ENCODE measurements around the gene APOL2. TPM values are rescaled to one million over a fixed set of nuclear protein-coding genes. Genes with fewer than 3 reads are reported as not detected.

The APOL2 gene
- total RNA-seq, 4 donors from 2014 or later = 14.6 to 44.5 (median 23.5) TPM

DNA sequence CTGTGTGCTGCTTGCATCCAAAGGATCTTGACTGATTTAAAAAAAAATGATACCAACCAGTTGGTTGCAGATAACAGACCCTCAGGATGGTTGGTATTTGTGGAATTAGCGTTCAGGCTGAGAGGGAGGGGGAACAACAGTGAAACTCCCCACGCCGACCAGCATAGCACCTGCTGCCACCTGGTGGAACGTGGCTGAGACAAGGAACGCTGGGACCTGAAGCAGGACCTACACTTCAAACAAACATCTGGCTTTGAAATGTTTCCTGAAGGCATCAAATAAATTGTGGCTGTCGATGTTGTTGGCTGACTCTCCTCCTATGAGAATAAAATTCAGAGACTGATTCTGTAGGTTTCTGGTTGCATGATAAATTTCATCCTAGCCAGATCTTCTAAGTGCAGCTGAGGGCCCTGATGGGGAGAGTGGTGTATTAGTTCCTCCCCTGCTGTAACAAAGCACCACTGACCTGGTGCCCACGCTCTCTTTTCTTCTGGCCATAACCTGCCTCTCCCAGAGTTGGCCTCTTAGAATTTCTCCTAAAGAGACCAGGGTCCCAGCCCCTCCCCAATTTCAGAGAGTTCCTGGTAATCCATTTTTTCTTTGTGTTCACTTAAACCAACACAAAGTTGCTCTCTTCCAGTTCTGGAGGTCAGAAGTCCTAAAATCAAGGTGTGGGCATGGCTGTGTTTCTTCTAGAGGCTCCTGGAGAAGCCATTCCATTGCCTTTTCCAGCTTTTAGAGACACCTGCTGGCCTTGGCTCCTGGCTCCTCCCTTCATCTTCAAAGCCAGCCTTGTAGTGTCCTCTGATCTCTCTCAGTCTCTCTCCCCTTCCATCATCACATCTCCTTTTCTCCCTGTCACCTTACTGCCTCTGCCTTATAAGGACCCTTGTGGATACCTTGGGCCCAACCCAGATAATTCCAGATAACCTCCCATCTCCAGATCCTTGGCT lies 17.3 kb downstream of the APOL2 start:
- Histone ChIP-seq H3K4me1 (peaks cover 0 to 14% (median 3%) of the 10 kb centered on the region in 3 donors), H3K36me3 (peaks cover 0 to 10% (median 0%) of the 10 kb centered on the region in 3 donors), H3K9me3 (no peaks in the 10 kb centered on the region), H3K27ac (no peak overlapping the region), H3K27me3 (peaks cover 0 to 5% (median 0%) of the 10 kb centered on the region in 4 donors), H3K4me3 (no peak overlapping the region)
- DNase-seq = no peak
- intact Hi-C loops (cut with DNase I) = loop anchor here (10.0 kb wide), 1 partner anchor 67 kb away; no protein-coding TSS in a partner anchor
- 13 to 19% methylated on average over 6 to 7 of the region's 7 CpGs for WGBS, 2 donors
- no peak for TF ChIP-seq POLR2A (IDR thresholded peaks at IDR 0.05)
- TF ChIP-seq, protein P1, sequence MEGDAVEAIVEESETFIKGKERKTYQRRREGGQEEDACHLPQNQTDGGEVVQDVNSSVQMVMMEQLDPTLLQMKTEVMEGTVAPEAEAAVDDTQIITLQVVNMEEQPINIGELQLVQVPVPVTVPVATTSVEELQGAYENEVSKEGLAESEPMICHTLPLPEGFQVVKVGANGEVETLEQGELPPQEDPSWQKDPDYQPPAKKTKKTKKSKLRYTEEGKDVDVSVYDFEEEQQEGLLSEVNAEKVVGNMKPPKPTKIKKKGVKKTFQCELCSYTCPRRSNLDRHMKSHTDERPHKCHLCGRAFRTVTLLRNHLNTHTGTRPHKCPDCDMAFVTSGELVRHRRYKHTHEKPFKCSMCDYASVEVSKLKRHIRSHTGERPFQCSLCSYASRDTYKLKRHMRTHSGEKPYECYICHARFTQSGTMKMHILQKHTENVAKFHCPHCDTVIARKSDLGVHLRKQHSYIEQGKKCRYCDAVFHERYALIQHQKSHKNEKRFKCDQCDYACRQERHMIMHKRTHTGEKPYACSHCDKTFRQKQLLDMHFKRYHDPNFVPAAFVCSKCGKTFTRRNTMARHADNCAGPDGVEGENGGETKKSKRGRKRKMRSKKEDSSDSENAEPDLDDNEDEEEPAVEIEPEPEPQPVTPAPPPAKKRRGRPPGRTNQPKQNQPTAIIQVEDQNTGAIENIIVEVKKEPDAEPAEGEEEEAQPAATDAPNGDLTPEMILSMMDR (IDR thresholded peaks at IDR 0.05) = peak; percentile 27 to 77 (median 62)

DNA sequence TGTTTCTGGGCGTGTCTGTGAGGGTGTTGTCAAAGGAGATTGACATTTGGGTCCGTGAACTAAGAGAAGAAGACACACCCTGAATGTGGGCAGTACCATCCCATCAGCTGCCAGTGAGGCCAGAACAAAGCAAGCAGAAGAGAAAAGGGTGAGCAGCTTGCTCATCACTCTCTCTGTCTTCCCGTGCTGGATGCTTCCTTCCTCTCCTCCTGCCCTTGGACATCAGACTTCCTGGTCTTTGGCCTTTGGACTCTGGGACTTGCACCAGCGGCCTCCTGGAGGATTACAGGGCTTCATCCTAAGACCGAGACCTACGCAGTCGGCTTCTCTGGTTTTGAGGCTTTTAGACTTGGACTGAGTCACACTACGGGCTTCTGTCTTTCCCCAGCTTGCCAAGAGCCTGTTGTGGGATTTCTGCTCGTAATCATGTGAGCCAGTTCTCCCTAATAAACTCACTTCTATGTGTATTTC lies 18.8 kb downstream of the APOL2 start:
- 29 to 51% methylated on average over 8 to 9 of the region's 9 CpGs for WGBS, 2 donors
- H3K4me1 ChIP-seq = peaks cover 0 to 14% (median 3%) of the 10 kb centered on the region in 3 donors
- H3K4me3 ChIP-seq = peak overlapping the region in 1 of 4 donors; percentile 24
- peaks cover 0 to 5% (median 0%) of the 10 kb centered on the region in 4 donors for H3K27me3 ChIP-seq
- H3K9me3 ChIP-seq = no peaks in the 10 kb centered on the region
- H3K36me3 ChIP-seq = no peaks in the 10 kb centered on the region
- TF ChIP-seq, protein P1 (IDR thresholded peaks at IDR 0.05) = no peak
- no peak for TF ChIP-seq POLR2A (IDR thresholded peaks at IDR 0.05)
- intact Hi-C loops (cut with DNase I) = loop anchor here (10.0 kb wide), 1 partner anchor 66 kb away; no protein-coding TSS in a partner anchor
- H3K27ac ChIP-seq = peak overlapping the region in 3 of 4 donors; percentile 16 to 64 (median 36)
- no peak for DNase-seq

DNA sequence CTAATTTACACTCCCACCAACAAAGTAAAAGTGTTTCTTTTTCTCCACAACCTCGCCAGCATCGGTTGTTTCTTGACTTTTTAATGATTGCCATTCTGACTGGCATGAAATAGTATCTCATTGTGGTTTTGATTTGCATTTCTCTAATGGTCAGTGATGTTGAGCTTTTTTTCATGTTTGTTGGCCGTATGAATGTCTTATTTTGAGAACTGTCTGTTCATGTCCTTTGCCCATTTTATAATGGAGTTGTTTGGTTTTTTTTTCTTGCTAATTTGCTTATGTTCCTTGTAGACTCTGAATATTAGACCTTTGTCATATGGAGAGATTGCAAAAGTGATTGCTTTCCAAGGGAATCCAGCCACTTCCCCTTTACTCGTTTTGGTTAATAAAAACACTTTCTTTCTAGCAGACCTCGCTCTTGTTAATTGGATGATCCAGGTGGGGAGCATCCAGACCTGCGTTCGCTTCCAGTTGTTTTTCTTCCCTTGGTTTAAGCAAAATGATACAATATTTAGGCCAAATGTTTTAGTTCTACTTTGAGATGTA lies 20.6 kb downstream of the APOL2 start:
- WGBS, 2 donors = 80 to 84% methylated on average over 7 of the region's 7 CpGs
- Histone ChIP-seq H3K27ac (no peak overlapping the region), H3K27me3 (peaks cover 0 to 5% (median 0%) of the 10 kb centered on the region in 4 donors), H3K36me3 (no peaks in the 10 kb centered on the region), H3K9me3 (no peaks in the 10 kb centered on the region), H3K4me1 (peaks cover 0 to 14% (median 3%) of the 10 kb centered on the region in 3 donors), H3K4me3 (no peak overlapping the region)
- TF ChIP-seq, protein P1 (IDR thresholded peaks at IDR 0.05) = no peak
- no peak for TF ChIP-seq POLR2A (IDR thresholded peaks at IDR 0.05)
- DNase-seq = no peak
- intact Hi-C loops (cut with DNase I) = no loop called here

DNA sequence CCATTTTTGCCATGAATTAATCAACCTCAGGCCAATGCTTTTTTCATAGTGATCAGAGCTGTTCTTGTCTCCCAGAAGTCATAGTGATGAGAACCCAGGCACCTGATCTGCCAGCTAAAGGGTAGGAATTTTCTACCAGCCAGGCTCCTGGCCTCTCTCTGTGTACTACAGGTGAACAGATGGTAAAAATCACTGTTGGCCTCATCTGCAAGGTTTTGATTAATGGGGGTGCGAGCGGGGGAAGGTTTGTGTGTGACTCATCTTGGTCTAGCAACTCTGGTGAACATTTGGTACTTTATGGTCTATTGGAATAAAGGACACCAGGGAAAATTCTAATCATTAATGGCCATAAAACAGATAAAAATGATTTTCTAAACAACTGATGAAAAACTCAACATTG lies 23.3 kb downstream of the APOL2 start:
- TF ChIP-seq, protein P1 (IDR thresholded peaks at IDR 0.05) = no peak
- no peak for TF ChIP-seq POLR2A (IDR thresholded peaks at IDR 0.05)
- Histone ChIP-seq H3K4me3 (no peak overlapping the region), H3K27ac (no peak overlapping the region), H3K36me3 (no peaks in the 10 kb centered on the region), H3K9me3 (no peaks in the 10 kb centered on the region), H3K4me1 (peaks cover 0 to 13% (median 3%) of the 10 kb centered on the region in 3 donors), H3K27me3 (peaks cover 0 to 5% (median 0%) of the 10 kb centered on the region in 4 donors)
- DNase-seq = no peak
- intact Hi-C loops (cut with DNase I) = no loop called here
- 60 to 63% methylated on average over 1 to 2 of the region's 2 CpGs for WGBS, 2 donors

All from esophagus squamous epithelium (tissue), 5 donors.